Measurements from ENCODE around the gene PES1. TPM values are rescaled to one million over a fixed set of nuclear protein-coding genes. Genes with fewer than 3 reads are reported as not detected.

PES1 gene
- total and polyA plus RNA-seq, 2 experiments from 2014 or later = 64.1 to 76.9 TPM

- TF ChIP-seq REST (IDR thresholded peaks at IDR 0.05; ENCODE audit: unreplicated experiment) (no peak), CTCF (conservative IDR thresholded peaks at IDR 0.05; ENCODE audit: low read depth in 2 of 2) (no peak), STAT1 (IDR thresholded peaks at IDR 0.05; ENCODE audit: unreplicated experiment) (no peak)
Observed at GRCh38 chr22:30566125-30566524, 25.6 kb downstream of the PES1 start (continued).

- no peak for ATAC-seq
Observed at GRCh38 chr22:30565341-30565740, 26.4 kb downstream of the PES1 start.

GRCh38 chr22:30564761-30565119 lies 27.0 kb downstream of the PES1 start:
- Histone ChIP-seq H3K27ac (ENCODE audit: low read depth) (no peak overlapping the region), H3K9me2 (ENCODE audit: insufficient read depth) (no peaks in the 10 kb centered on the region), H3K4me2 (peak overlapping the region; percentile 38; the same call in 1 of the 2 replicates), H4K20me1 (replicated peaks; ENCODE audit: insufficient read depth) (no peaks in the 10 kb centered on the region), H3K27me3 (ENCODE audit: insufficient read depth) (no peaks in the 10 kb centered on the region), H2AFZ (no peak overlapping the region), H3K4me1 (ENCODE audit: insufficient read depth) (peaks cover 26% of the 10 kb centered on the region), H3K36me3 (ENCODE audit: insufficient read depth) (no peaks in the 10 kb centered on the region), H3K4me3 (no peak overlapping the region), H3K79me2 (replicated peaks; ENCODE audit: insufficient read depth) (no peaks in the 10 kb centered on the region), H3F3A (replicated peaks; ENCODE audit: low read depth) (no peaks in the 10 kb centered on the region)
- Mint-ChIP-seq H3K9me3 (no peaks in the 10 kb centered on the region), H3K4me1 (peaks cover 38% of the 10 kb centered on the region), H3K4me3 (no peak overlapping the region), H3K36me3 (ENCODE audit: low read depth) (no peaks in the 10 kb centered on the region), H3K27me3 (ENCODE audit: insufficient read depth, low read depth, poor library complexity) (peaks cover 5% of the 10 kb centered on the region), H3K27ac (no peak overlapping the region)
- DNase-seq (ENCODE audit: low spot score) (peak; percentile 52), ATAC-seq (peak; percentile 62)
- TF ChIP-seq REST (IDR thresholded peaks at IDR 0.05; ENCODE audit: unreplicated experiment) (no peak), ZNF331 (CRISPR knock-in tag; IDR thresholded peaks at IDR 0.05; ENCODE audit: low read depth) (no peak), CREB1 (CRISPR knock-in tag; IDR thresholded peaks at IDR 0.05; ENCODE audit: low read depth) (no peak)

More at GRCh38 chr22:30565341-30565740, 26.4 kb downstream of the PES1 start:
- Mint-ChIP-seq H3K9me3 (no peaks in the 10 kb centered on the region), H3K27me3 (ENCODE audit: insufficient read depth, low read depth, poor library complexity) (peaks cover 10% of the 10 kb centered on the region), H3K36me3 (ENCODE audit: low read depth) (no peaks in the 10 kb centered on the region), H3K27ac (no peak overlapping the region), H3K4me1 (peaks cover 34% of the 10 kb centered on the region), H3K4me3 (no peak overlapping the region)
- no peaks in the 10 kb centered on the region for H3K27me3 ChIP-seq (ENCODE audit: insufficient read depth)
- H3K4me1 ChIP-seq (ENCODE audit: insufficient read depth) = peaks cover 20% of the 10 kb centered on the region
- no peak overlapping the region for H3K27ac ChIP-seq (ENCODE audit: low read depth)
- no peak overlapping the region for H2AFZ ChIP-seq
- no peak for DNase-seq (ENCODE audit: low spot score)
- no peaks in the 10 kb centered on the region for H3K9me2 ChIP-seq (ENCODE audit: insufficient read depth)
- H3K36me3 ChIP-seq (ENCODE audit: insufficient read depth) = no peaks in the 10 kb centered on the region
- no peaks in the 10 kb centered on the region for H3K79me2 ChIP-seq (replicated peaks; ENCODE audit: insufficient read depth)
- H4K20me1 ChIP-seq (replicated peaks; ENCODE audit: insufficient read depth) = no peaks in the 10 kb centered on the region
- H3K4me2 ChIP-seq = no peak overlapping the region
- H3F3A ChIP-seq (replicated peaks; ENCODE audit: low read depth) = no peaks in the 10 kb centered on the region
- TF ChIP-seq ZNF331 (CRISPR knock-in tag; IDR thresholded peaks at IDR 0.05; ENCODE audit: low read depth) (no peak), ETS1 (IDR thresholded peaks at IDR 0.05) (no peak), STAT1 (IDR thresholded peaks at IDR 0.05; ENCODE audit: unreplicated experiment) (no peak), JUNB (IDR thresholded peaks at IDR 0.05; ENCODE audit: unreplicated experiment) (no peak)
- no peak overlapping the region for H3K4me3 ChIP-seq

Measured in GM23338 (cell line).